SK-MEL-5 (cell line): ENCODE results near the gene TBRG4. TPM values are rescaled to one million over a fixed set of nuclear protein-coding genes. Genes with fewer than 3 reads are reported as not detected.

Experiments
- DNase-seq: peaks from one replicate; pipeline ENCODE4 v3.0.0-alpha.2; 2016; ENCODE audit warnings: low read depth, low spot score
- in situ Hi-C: cut with HindIII; loops from 2 replicates; pipeline ENCODE4 v1.10.0; 2016; ENCODE audit warnings: low sequenced_read_pairs, high pct_unique_total_duplicates, low pct_unique_long_range_greater_than_20kb
- total RNA-seq: library from RNA; depleted of rRNA; stranded (reverse); fragments of >200 nt; shearing (Covaris generic); gene quantifications from 2 replicates; pipeline ENCODE4 v1.2.3, GENCODE V29; 2014

Gene TBRG4
- total RNA-seq, 1 experiment from 2014 or later, result 277 TPM

GRCh38 chr7:45147858-45148652 is 36.6 kb upstream of the TBRG4 start:
- DNase-seq, result no peak
- in situ Hi-C loops, result no loop called here

GRCh38 chr7:45146531-45147379 is 35.3 kb upstream of the TBRG4 start:
- DNase-seq, result no peak

GRCh38 chr7:45145881-45146280 is 34.4 kb upstream of the TBRG4 start:
- in situ Hi-C loops, result no loop called here
- no peak for DNase-seq

More at GRCh38 chr7:45146531-45147379, 35.3 kb upstream of the TBRG4 start:
- in situ Hi-C loops, result no loop called here

- in situ Hi-C loops, result no loop called here
- DNase-seq, result no peak
These were observed 32.1 kb upstream of the TBRG4 start for GRCh38 chr7:45143616-45144015.

- DNase-seq, result no peak
- in situ Hi-C loops, result no loop called here
These were observed 29.3 kb upstream of the TBRG4 start for GRCh38 chr7:45140827-45141226.

- DNase-seq, result no peak
- in situ Hi-C loops, result no loop called here
These were observed 27.2 kb upstream of the TBRG4 start for GRCh38 chr7:45138433-45139267.

GRCh38 chr7:45136106-45137060 is 24.9 kb upstream of the TBRG4 start:
- peak; percentile 89 for DNase-seq
- in situ Hi-C loops, result no loop called here

- no peak for DNase-seq
- in situ Hi-C loops, result no loop called here
These were observed 22.4 kb upstream of the TBRG4 start for GRCh38 chr7:45133877-45134276.

- DNase-seq, result no peak
- in situ Hi-C loops, result no loop called here
These were observed 21.9 kb upstream of the TBRG4 start for GRCh38 chr7:45133352-45133751.

GRCh38 chr7:45132708-45133320 is 21.3 kb upstream of the TBRG4 start:
- in situ Hi-C loops, result no loop called here

GRCh38 chr7:45131891-45132290 is 20.4 kb upstream of the TBRG4 start:
- no peak for DNase-seq
- in situ Hi-C loops, result no loop called here

More at GRCh38 chr7:45132708-45133320, 21.3 kb upstream of the TBRG4 start:
- no peak for DNase-seq

GRCh38 chr7:45130910-45131309 is 19.4 kb upstream of the TBRG4 start:
- no peak for DNase-seq
- in situ Hi-C loops, result no loop called here

GRCh38 chr7:45129906-45130305 is 18.4 kb upstream of the TBRG4 start:
- in situ Hi-C loops, result no loop called here

GRCh38 chr7:45129181-45129800 is 17.8 kb upstream of the TBRG4 start:
- in situ Hi-C loops, result no loop called here

More at GRCh38 chr7:45129906-45130305, 18.4 kb upstream of the TBRG4 start:
- no peak for DNase-seq

GRCh38 chr7:45126920-45127319 is 15.4 kb upstream of the TBRG4 start:
- DNase-seq, result no peak
- in situ Hi-C loops, result no loop called here

More at GRCh38 chr7:45129181-45129800, 17.8 kb upstream of the TBRG4 start:
- peak; percentile 31 for DNase-seq

GRCh38 chr7:45126201-45126600 is 14.7 kb upstream of the TBRG4 start:
- DNase-seq, result no peak
- in situ Hi-C loops, result no loop called here
